Smooth muscle cell (in vitro differentiated cells): ENCODE results near the gene IL17A. TPM values are rescaled to one million over a fixed set of nuclear protein-coding genes. Genes with fewer than 3 reads are reported as not detected.

Source experiments
- DNase-seq: peaks from one replicate; lab custom pipeline; 2025; ENCODE audit not compliant: unreplicated experiment; lab: John Stamatoyannopoulos, UW
- H2AFZ ChIP-seq: fragments of 200-600 bp; sonication (generic); 2 replicates; pipeline ENCODE4 v1.6.0; 2016; ENCODE audit warnings: antibody characterized with exemption, low read depth, mild to moderate bottlenecking
- H3F3A ChIP-seq: fragments of 200-600 bp; sonication (generic); 2 replicates; pipeline ENCODE4 v1.6.0; 2017; ENCODE audit warnings: antibody characterized with exemption, low read depth
- H3K27ac ChIP-seq: fragments of 200-600 bp; sonication (generic); 2 replicates; pipeline ENCODE4 v1.5.1; 2016; ENCODE audit warnings: low read depth, mild to moderate bottlenecking
- H3K27me3 ChIP-seq: fragments of 200-600 bp; sonication (generic); 2 replicates; pipeline ENCODE4 v1.6.1; 2016; ENCODE audit warnings: low read depth, mild to moderate bottlenecking
- H3K36me3 ChIP-seq: fragments of 200-600 bp; sonication (generic); 2 replicates; pipeline ENCODE4 v1.5.1; 2016; ENCODE audit warnings: low read depth
- H3K4me1 ChIP-seq: fragments of 200-600 bp; sonication (generic); 2 replicates; pipeline ENCODE4 v1.5.1; 2016; ENCODE audit warnings: low read depth
- H3K4me2 ChIP-seq: fragments of 200-600 bp; sonication (generic); 2 replicates; pipeline ENCODE4 v1.6.0; 2016; ENCODE audit warnings: mild to moderate bottlenecking
- H3K4me3 ChIP-seq: fragments of 200-600 bp; sonication (generic); 2 replicates; pipeline ENCODE4 v1.5.1; 2016; ENCODE audit warnings: mild to moderate bottlenecking
- H3K79me2 ChIP-seq: fragments of 200-600 bp; sonication (generic); 2 replicates; pipeline ENCODE4 v1.6.0; 2016; ENCODE audit warnings: low read depth, mild to moderate bottlenecking
- H3K9ac ChIP-seq: fragments of 200-600 bp; sonication (generic); 2 replicates; pipeline ENCODE4 v1.6.0; 2016; ENCODE audit warnings: low read depth
- H3K9me3 ChIP-seq: fragments of 200-600 bp; sonication (generic); replicated peaks from 2 replicates; pipeline ENCODE4 v1.5.1; 2016; ENCODE audit warnings: low read depth
- H4K20me1 ChIP-seq: fragments of 200-600 bp; sonication (generic); 2 replicates; pipeline ENCODE4 v1.6.0; 2016; ENCODE audit warnings: low read depth
- WGBS: methylation state at CpG from one replicate; pipeline ENCODE4 v1.1.7; 2016; ENCODE audit warnings: low lambda C conversion rate; 5-methylcytosine and 5-hydroxymethylcytosine counted together
- polyA plus RNA-seq: library from polyadenylated mRNA; unstranded; fragments of >200 nt; fragmentation: Nextera tagmentation; extraction: Ambion mirVana; gene quantifications from 2 replicates; pipeline ENCODE4 v1.2.1, GENCODE V29; 2016
- total RNA-seq: library from RNA; depleted of rRNA; stranded (reverse); fragments of >200 nt; gene quantifications from 2 replicates; pipeline ENCODE4 v1.2.3, GENCODE V29; 2014
- TF ChIP-seq, protein P1 (sequence below): fragments of 200-600 bp; sonication (generic); IDR thresholded peaks from 2 replicates; pipeline ENCODE4 v1.5.1; 2017; ENCODE audit warnings: borderline replicate concordance, mild to moderate bottlenecking, antibody characterized with exemption; ENCODE audit not compliant: insufficient read depth, poor library complexity, severe bottlenecking

The IL17A gene
- total and polyA plus RNA-seq, 2 experiments from 2014 or later: not detected

DNA sequence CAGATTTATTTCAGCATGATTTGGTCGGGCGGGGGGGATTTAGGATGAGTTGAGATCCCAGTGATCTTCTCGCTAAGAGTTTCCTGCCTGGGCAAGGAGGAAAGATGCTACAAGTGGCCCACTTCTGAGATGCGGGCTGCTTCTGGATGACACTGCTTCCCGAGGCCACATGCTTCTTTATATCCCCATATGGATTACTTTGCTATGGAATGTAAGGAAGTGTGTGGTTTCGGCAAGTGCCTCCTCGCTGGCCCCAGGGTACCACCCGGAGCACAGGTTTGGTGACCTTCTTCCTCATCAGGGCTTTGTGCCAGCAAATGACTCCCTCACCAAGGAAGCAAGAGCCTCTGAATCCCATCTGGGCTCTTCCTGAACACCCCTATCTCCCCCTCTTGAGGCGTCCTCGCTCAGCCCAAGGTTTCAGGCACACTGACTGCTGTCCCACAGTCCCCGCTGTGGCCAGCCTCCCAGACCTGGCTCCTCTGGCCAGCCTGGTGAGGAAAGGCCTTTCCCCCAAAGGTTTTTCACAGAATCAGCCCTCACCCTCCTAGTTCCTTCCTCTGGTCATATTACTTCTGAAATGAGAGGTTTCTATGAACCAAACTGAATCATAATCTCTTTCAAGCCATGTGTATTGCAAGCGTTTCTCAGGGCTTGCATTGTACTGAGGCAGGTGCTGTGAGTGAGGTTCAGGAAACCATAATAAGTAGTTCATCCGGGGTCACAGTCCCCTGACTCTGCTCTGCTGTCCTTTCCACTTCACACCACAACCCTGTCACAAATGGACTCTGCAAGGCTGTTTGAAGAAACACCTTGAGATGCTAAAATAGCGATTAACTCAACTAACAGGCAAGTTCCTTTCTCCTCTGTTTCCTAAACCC is 41.7 kb upstream of the IL17A start:
- Histone ChIP-seq H3K4me3 (no peak overlapping the region), H4K20me1 (no peaks in the 10 kb centered on the region), H3K27me3 (peaks cover 41% of the 10 kb centered on the region), H2AFZ (no peak overlapping the region), H3K36me3 (no peaks in the 10 kb centered on the region), H3K9ac (no peak overlapping the region), H3K79me2 (no peaks in the 10 kb centered on the region), H3F3A (no peaks in the 10 kb centered on the region), H3K4me2 (no peak overlapping the region), H3K27ac (no peak overlapping the region), H3K9me3 (no peaks in the 10 kb centered on the region), H3K4me1 (no peaks in the 10 kb centered on the region)
- TF ChIP-seq, protein P1, sequence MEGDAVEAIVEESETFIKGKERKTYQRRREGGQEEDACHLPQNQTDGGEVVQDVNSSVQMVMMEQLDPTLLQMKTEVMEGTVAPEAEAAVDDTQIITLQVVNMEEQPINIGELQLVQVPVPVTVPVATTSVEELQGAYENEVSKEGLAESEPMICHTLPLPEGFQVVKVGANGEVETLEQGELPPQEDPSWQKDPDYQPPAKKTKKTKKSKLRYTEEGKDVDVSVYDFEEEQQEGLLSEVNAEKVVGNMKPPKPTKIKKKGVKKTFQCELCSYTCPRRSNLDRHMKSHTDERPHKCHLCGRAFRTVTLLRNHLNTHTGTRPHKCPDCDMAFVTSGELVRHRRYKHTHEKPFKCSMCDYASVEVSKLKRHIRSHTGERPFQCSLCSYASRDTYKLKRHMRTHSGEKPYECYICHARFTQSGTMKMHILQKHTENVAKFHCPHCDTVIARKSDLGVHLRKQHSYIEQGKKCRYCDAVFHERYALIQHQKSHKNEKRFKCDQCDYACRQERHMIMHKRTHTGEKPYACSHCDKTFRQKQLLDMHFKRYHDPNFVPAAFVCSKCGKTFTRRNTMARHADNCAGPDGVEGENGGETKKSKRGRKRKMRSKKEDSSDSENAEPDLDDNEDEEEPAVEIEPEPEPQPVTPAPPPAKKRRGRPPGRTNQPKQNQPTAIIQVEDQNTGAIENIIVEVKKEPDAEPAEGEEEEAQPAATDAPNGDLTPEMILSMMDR: no peak
- 90% methylated on average over 14 of the region's 14 CpGs for WGBS
- no peak for DNase-seq

- 89% methylated on average over 3 of the region's 3 CpGs for WGBS
- H3K4me2 ChIP-seq: no peak overlapping the region
- H3K4me1 ChIP-seq: no peaks in the 10 kb centered on the region
- no peaks in the 10 kb centered on the region for H3K36me3 ChIP-seq
- no peaks in the 10 kb centered on the region for H3F3A ChIP-seq
- no peaks in the 10 kb centered on the region for H3K79me2 ChIP-seq
- TF ChIP-seq, protein P1: no peak
- H3K4me3 ChIP-seq: no peak overlapping the region
- no peak overlapping the region for H2AFZ ChIP-seq
- no peak overlapping the region for H3K9ac ChIP-seq
- H3K9me3 ChIP-seq: no peaks in the 10 kb centered on the region
- H3K27me3 ChIP-seq: peaks cover 36% of the 10 kb centered on the region
- no peak for DNase-seq
- no peaks in the 10 kb centered on the region for H4K20me1 ChIP-seq
- no peak overlapping the region for H3K27ac ChIP-seq
Observed at GRCh38 chr6:52146851-52147445, 39.2 kb upstream of the IL17A start.

DNA sequence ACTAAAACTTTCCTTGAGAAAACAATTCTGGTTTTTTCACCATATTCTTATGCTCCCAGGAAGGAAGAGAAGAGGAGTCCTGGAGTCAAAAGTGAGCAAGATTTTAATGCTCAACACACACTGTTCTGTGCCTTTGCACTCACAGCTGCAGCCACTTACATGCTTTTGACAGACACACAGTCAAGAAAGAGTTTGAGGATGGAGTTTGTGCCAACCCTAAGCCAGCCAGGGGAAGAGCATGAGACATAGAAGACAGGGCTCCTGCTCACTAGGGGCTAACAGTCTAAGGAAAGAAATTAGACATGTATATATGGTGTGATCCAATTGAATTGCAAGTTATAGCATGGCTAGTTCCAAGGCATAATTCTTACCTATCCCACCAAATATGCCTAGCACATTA is 37.1 kb upstream of the IL17A start:
- TF ChIP-seq, protein P1: no peak
- no peak for DNase-seq
- H3K79me2 ChIP-seq: no peaks in the 10 kb centered on the region
- no peak overlapping the region for H3K27ac ChIP-seq
- no peak overlapping the region for H3K9ac ChIP-seq
- no peaks in the 10 kb centered on the region for H3F3A ChIP-seq
- no peaks in the 10 kb centered on the region for H3K9me3 ChIP-seq
- H2AFZ ChIP-seq: no peak overlapping the region
- H3K4me2 ChIP-seq: no peak overlapping the region
- H3K27me3 ChIP-seq: peaks cover 30% of the 10 kb centered on the region
- H3K4me1 ChIP-seq: no peaks in the 10 kb centered on the region
- no peaks in the 10 kb centered on the region for H3K36me3 ChIP-seq
- H4K20me1 ChIP-seq: no peaks in the 10 kb centered on the region
- no peak overlapping the region for H3K4me3 ChIP-seq
